ENCODE data around the gene DIDO1. TPM values are rescaled to one million over a fixed set of nuclear protein-coding genes. Genes with fewer than 3 reads are reported as not detected.

Gene DIDO1
- total RNA-seq, 4 donors from 2014 or later, result 67.7 to 92.9 (median 72.2) TPM

DNA sequence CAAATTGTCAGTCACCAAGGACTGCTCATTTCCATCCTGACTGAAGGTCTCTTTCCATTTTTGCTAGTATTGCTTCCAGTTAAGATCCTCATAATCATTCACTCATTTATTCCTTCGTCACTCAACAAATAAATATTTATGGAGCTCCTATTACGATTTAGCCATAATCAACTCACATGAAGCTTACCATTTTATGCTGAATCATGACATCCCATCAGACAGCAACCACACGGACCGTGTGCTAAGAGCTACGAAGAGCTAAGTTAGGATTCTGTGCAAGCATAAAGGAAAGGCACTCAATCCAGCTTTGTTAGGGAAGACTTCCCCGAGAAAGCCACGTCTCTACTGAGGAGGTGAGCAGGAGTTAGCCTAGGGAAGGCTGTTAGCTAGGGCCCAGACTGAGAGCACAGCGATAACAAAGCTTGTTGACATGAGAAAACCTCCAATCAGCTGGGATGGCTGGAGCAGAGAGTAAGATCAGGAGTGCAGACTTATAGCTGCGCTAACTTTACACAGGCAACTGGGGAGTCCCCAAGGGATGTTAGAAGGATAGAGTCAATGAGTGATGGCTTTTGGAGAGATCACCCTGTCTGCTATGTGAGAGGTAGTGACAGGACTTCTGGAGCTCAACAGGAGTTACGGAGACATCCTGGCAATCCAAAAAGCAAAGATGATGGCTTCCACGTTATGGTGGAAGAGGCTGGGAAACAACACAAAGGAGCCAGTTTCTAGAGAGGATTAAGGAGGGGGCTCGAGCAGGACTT, 9.1 kb upstream of the DIDO1 start:
- H3K36me3 ChIP-seq, result no peaks in the 10 kb centered on the region
- H3K27ac ChIP-seq, result no peak overlapping the region
- intact Hi-C loops (cut with DNase I), result no loop called here
- peaks cover 25 to 35% of the 10 kb centered on the region in 2 donors for H3K4me1 ChIP-seq
- DNase-seq, result no peak
- no peak overlapping the region for H3K4me3 ChIP-seq (replicated peaks in 1 of 3)
- no peak for TF ChIP-seq POLR2A (IDR thresholded peaks at IDR 0.05)
- no peak for TF ChIP-seq CTCF (IDR thresholded peaks at IDR 0.05)
- H3K9me3 ChIP-seq, result no peaks in the 10 kb centered on the region
- 88 to 90% methylated on average over 12 of the region's 12 CpGs for WGBS, 2 donors
- no peaks in the 10 kb centered on the region for H3K27me3 ChIP-seq

GRCh38 chr20:62933966-62934365, 7.7 kb upstream of the DIDO1 start:
- 73 to 77% methylated on average over 3 of the region's 3 CpGs for WGBS, 2 donors
- H3K36me3 ChIP-seq, result no peaks in the 10 kb centered on the region
- intact Hi-C loops (cut with DNase I), result no loop called here
- no peaks in the 10 kb centered on the region for H3K9me3 ChIP-seq
- no peak for DNase-seq
- no peak overlapping the region for H3K27ac ChIP-seq
- no peaks in the 10 kb centered on the region for H3K27me3 ChIP-seq
- H3K4me1 ChIP-seq, result peaks cover 17 to 33% of the 10 kb centered on the region in 2 donors
- TF ChIP-seq POLR2A (IDR thresholded peaks at IDR 0.05) (no peak), CTCF (IDR thresholded peaks at IDR 0.05) (no peak)
- H3K4me3 ChIP-seq (replicated peaks in 1 of 3), result no peak overlapping the region

DNA sequence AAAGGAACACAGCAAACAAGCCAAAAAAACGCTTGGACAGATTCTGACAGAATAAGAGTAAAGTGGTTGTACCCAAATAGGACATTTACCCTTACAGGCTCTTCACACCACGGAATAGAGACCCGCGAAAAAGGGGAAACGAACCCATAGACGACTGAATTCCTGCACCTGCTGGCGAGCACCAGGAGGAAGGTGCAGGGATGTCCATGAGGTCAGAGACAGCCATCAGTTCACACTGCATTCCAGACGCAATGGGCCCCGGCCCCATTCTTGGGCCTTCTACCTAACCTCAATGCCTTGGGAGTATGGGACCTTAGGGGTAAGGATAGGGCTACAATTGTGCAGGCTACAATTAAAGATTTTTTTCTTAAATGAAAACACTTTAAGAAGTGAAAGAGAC, 5.2 kb upstream of the DIDO1 start:
- no peak for TF ChIP-seq POLR2A (IDR thresholded peaks at IDR 0.05)
- no peak for TF ChIP-seq CTCF (IDR thresholded peaks at IDR 0.05)
- H3K4me3 ChIP-seq (replicated peaks in 1 of 3), result no peak overlapping the region
- intact Hi-C loops (cut with DNase I), result no loop called here
- peaks cover 29 to 45% of the 10 kb centered on the region in 2 donors for H3K4me1 ChIP-seq
- DNase-seq, result no peak
- no peak overlapping the region for H3K27ac ChIP-seq
- H3K9me3 ChIP-seq, result no peaks in the 10 kb centered on the region
- H3K36me3 ChIP-seq, result no peaks in the 10 kb centered on the region
- WGBS, 2 donors, result 84 to 90% methylated on average over 9 of the region's 9 CpGs
- no peaks in the 10 kb centered on the region for H3K27me3 ChIP-seq

GRCh38 chr20:62929051-62929538, 2.8 kb upstream of the DIDO1 start:
- TF ChIP-seq POLR2A (IDR thresholded peaks at IDR 0.05), result peak in 1 of 2 donors; percentile 48
- TF ChIP-seq CTCF (IDR thresholded peaks at IDR 0.05), result no peak
- WGBS, 2 donors, result 3 to 6% methylated on average over 20 to 21 of the region's 44 CpGs
- H3K4me1 ChIP-seq, result peaks cover 33 to 38% of the 10 kb centered on the region in 2 donors

DNA sequence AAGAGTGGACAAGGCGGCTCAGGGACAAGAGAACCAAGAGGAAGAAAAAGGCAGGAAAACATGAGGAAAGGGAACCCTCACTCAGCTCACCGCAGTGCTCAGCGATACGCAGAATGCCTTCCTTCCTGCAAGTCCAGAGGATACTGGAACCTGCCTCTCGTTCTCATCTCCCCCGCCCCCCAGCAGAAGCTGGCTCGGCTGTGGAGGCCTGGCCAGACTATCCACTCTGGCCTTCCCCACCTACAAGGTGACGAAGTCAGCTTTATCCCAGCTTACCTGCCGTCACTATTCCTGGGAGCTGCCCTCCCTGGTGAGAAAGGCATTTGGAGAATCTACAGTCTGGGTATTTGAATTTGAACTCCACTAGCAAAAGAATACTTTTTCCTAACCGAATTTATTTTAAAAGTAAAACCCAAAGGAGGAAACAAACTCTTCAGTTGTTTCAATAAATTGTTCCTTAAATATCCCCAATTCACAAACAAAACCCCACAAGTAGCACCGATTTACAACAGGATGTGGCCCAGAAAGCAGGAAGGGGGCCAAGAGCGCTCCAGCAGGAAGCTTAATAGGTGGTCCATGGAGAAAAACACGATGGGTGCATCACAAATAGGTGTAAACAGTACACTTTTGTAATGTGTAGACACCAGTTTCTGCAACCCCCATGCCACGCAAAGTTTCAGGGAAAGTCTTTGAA, 2.1 kb upstream of the DIDO1 start:
- no peaks in the 10 kb centered on the region for H3K9me3 ChIP-seq
- 45 to 49% methylated on average over 14 of the region's 14 CpGs for WGBS, 2 donors
- H3K27ac ChIP-seq, result peak overlapping the region; percentile 10 to 79 (median 66)
- peaks cover 38 to 43% of the 10 kb centered on the region in 2 donors for H3K4me1 ChIP-seq
- intact Hi-C loops (cut with DNase I), result no loop called here
- no peak for DNase-seq
- peak overlapping the region in 1 of 3 donors; percentile 35 for H3K4me3 ChIP-seq (replicated peaks in 1 of 3)
- no peaks in the 10 kb centered on the region for H3K27me3 ChIP-seq
- H3K36me3 ChIP-seq, result no peaks in the 10 kb centered on the region
- TF ChIP-seq POLR2A (IDR thresholded peaks at IDR 0.05) (no peak), CTCF (IDR thresholded peaks at IDR 0.05) (no peak)

More at GRCh38 chr20:62929051-62929538, 2.8 kb upstream of the DIDO1 start:
- Histone ChIP-seq H3K4me3 (replicated peaks in 1 of 3) (peak overlapping the region in 2 of 3 donors; percentile 23 to 35), H3K27me3 (no peaks in the 10 kb centered on the region), H3K36me3 (no peaks in the 10 kb centered on the region), H3K27ac (peak overlapping the region; percentile 10 to 79 (median 66)), H3K9me3 (no peaks in the 10 kb centered on the region)
- peak; percentile 82 to 88 for DNase-seq
- intact Hi-C loops (cut with DNase I), result no loop called here
